NCI-H2029 treated with DMSO at 0.1 percent for 48 hours (cell line): ENCODE measurements around the gene RNFT2.

Experiments
- DNase-seq: peaks from one replicate; lab custom pipeline; 2025; lab: John Stamatoyannopoulos, UW

Gene RNFT2

DNA sequence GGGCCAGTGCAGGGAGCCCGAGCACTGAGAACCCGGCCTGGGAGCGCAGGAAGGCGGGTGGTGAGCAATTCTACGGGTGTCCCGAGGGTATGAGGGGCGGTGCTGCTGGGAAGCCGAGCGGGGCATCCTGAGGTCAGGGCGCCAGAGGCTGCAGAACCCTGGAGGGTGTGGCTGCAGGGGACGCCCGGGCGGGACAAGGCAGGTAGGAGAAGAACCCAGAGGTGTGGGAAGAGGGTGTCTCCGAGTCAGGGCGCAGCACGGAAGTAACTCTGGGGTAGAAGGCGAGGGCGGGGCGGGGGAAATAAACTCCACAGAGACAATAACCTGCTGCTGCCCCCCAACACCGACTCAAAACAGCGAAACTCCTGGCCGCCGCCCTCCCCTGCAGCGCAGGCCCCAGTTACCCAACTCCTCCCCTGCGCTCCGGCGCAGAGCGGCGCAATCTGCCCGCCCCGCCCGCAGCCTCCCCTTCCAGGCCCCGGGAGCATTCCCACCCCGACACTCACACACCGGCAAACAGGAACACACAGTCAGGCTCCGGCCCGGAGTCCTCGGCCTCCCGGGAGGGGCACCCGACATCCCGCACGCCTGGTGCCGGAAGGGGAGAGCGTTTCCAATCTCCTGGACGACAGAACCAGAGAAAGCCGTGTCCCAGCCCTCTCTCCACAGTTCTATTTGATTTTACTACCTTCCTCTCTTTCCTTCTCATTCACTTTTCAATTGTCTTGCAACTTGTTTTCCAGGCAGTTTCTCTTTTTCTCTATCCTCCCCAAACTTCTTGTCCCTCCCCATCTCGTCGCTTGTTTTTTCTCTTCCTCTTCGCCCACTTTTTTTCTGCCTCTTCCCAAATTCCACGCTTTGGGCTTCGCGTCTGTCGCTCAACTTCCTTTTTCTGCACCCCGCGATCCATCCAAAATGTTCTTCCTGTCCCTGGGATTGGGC is 140.7 kb downstream of the RNFT2 start:
- no peak for DNase-seq

- DNase-seq, result no peak
Observed at GRCh38 chr12:116879509-116880212, 141.5 kb downstream of the RNFT2 start.

- no peak for DNase-seq
Observed at GRCh38 chr12:116880213-116880816, 142.2 kb downstream of the RNFT2 start.

DNA sequence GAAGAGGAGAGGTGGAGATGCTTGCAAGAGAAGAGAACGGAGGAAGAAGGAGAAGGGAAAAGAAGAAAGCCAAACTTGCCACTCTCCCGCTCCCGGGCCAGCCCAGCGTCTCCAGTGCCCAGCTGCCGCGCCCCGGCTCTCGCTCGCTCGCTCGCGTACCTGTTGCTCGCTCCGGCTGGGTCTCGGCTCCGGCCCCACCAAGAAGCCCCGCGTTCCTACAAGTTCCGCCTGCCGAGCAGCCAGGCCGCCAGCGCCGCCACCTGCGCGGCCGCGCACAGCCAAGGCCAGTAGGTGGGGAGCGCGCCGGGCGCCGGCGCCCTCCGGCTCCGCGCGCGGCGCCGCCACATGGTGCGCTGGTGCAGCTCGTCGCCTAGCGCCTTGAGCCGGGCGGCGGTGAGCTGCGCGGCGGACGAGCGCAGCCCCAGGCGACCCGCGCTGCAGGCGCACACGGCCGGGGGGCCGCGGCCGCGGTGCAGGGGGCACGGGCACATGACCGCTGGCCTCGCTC is 142.8 kb downstream of the RNFT2 start:
- DNase-seq, result no peak

- no peak for DNase-seq
Observed at GRCh38 chr12:116881325-116881876, 143.3 kb downstream of the RNFT2 start, which contains the start of gene HRK. Gene HRK (minus strand): TSS chr12:116881441. CDS start chr12:116881307, 134 bp downstream.

GRCh38 chr12:116881877-116882507 is 143.9 kb downstream of the RNFT2 start:
- DNase-seq, result no peak

GRCh38 chr12:116882742-116883141 is 144.6 kb downstream of the RNFT2 start:
- DNase-seq, result no peak

GRCh38 chr12:116884871-116885270 is 146.8 kb downstream of the RNFT2 start:
- no peak for DNase-seq

DNA sequence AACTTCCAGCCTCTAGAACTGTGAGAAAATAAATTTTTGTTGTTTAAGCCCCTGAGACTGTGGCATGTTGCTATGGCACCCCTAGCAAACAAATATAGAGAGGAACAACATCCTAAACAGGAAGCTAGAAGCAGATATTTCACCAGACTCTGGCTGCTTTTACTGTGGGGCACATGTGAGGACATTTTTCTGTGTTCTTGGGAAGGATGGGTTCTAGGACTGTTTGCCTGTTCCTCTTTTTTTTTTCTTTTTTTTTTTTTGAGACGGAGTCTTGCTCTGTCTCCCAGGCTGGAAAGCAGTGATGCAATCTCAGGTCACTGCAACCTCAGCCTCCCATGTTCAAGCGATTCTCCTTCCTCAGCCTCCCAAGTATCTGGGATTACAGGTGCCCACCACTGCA is 147.4 kb downstream of the RNFT2 start:
- DNase-seq, result no peak

DNA sequence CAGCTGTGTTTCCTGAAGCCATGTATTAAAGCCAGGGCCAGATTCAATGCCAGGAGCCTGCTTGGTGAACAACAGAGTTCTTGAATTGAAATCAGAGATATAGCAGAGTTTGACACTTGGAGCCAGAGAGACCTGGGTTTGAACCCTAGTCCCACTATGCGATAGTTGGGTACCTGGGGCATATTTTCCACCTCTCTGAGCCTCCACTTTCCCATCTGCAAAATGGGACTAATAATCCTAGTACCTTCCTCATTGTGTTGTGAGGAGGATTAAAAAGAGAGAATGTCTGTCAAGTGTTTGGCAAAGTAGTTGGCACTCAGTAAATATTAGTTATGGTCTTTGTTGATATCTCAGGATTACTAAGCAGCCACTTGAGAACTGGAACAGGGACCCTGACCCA is 149.1 kb downstream of the RNFT2 start:
- DNase-seq, result no peak

DNA sequence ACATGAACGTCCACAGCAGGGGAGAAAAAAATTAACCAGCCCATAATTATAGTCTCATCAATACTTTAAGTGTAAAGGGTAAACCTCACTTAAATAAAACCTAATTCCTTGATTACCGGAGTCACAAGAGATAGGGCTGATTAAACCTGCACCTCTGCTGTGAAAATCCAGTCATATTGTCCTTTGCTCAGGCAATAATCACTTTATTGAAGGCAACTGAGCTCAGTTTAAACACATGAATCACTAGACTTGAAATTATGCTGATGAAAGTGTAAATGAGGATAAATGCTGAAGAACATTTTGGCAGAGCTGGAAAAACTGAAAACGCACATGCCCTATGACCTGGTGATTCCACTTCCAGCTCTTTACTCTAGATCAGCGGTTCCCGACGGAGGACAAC is 149.8 kb downstream of the RNFT2 start:
- DNase-seq, result no peak

- no peak for DNase-seq
Observed at GRCh38 chr12:116890330-116890729, 152.2 kb downstream of the RNFT2 start.

DNA sequence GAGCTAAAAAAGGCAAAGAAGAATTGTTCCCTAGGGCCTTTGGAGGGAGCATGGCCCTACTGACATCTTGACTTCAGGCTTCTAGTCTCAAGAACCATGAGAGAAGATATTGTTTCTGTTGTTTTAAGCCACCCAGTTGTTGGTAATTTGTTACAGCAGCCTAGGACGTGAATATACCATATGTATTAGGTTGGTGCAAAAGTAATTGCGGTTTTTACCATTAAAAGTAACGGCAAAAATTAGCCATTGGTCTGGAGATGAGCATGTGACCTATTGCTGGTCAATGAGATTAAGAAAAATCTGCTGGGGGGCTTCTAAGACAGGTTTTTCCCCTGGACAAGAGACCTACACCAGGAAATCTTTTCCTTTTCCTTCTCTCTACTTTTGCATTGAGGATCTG is 152.9 kb downstream of the RNFT2 start:
- no peak for DNase-seq

- DNase-seq, result no peak
Observed at GRCh38 chr12:116892349-116893140, 154.4 kb downstream of the RNFT2 start.

- no peak for DNase-seq
Observed at GRCh38 chr12:116894913-116895312, 156.8 kb downstream of the RNFT2 start.

DNA sequence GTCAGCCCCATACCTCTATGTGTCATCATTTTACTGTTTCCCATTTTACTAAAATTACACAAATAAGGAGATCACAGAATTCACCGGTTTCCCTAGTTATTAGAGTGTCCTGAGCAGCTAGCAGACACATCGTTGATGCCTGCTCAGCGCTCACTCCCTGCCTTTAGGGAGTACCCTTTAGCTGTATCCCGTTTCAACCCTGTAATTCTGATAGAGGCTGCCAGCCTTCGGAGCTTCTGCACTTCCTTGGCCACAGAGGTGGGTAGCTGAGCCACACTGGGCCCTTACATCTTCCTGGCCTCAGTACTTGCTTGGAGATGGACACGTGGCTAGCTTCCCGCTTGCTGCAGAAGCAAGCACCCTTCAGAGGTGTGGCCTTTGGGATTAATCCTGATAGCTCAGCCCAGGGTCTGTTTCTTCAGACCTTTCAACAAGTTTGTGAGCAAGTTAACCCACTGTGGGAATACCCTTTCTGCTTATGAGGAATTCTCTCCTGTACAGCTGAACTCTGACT is 158.4 kb downstream of the RNFT2 start:
- DNase-seq, result no peak

DNA sequence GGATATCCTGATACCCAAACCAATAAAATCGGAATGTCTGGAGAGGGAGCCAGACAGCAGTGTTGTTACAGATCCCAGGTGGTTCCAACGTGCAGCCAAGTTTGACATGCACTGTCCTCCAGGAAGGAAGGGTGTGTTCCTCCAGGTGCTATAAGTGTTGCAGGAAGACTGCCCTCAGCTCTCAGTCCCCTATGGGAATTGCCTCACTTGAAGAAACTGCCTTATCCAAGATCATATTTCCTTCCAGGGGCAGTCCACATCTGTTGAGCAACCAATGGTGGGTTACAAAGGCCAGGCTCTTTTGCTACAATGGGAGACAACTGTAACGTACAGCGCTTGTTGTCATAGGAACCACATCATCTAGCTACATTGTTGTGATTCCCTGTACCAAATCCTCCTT is 159.4 kb downstream of the RNFT2 start:
- no peak for DNase-seq

DNA sequence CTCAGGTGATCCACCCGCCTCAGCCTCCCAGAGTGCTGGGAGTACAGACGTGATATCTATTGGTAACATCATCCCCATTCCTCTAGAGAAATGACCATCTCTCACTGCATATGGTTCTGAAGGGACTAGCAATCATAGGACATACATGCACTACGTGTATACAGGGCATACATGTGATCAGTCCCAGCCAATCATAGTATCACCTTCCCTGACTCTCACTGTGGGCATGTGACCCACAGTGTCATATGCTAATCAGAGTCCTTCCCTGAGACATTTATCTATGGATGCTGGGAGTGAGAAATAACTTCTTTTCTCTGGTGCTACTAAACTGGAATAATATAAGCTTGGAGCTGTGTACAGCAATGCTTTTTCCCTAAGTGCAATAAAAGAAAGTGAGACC is 160.6 kb downstream of the RNFT2 start:
- DNase-seq, result no peak

GRCh38 chr12:116901612-116902011 is 163.5 kb downstream of the RNFT2 start:
- DNase-seq, result no peak
